ENCODE results near the gene C10orf143. TPM values are rescaled to one million over a fixed set of nuclear protein-coding genes. Genes with fewer than 3 reads are reported as not detected.

The C10orf143 gene
- total and polyA plus RNA-seq, 2 of the 4 experiments (the other 2 are of a cell fraction), result 0.36 to 0.60 TPM

DNA sequence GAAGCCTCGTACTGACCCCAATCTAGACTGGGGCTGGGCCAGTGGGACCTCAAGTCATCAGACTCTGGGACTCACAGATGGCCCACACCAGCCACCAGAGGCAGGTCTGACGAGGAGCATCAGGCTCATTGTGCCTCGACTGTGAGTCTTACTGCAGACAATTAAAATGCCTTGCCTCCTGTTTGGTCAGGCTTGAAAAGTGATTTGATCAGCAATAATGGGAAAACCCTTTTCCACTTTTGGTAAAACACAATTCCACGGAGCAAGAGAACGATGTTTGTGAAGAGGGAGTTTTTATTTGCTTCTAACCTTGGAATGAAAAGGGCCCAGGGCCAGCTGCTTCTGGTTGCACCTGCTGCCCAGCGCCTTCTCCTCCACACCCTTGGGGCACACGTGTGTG lies 43.9 kb downstream of the C10orf143 start:
- TF ChIP-seq SMC3 (IDR thresholded peaks at IDR 0.05; ENCODE audit: low read depth, low read length) (no peak), FOS (IDR thresholded peaks at IDR 0.05; ENCODE audit: low read depth, low read length) (no peak), MAFK (IDR thresholded peaks at IDR 0.05; ENCODE audit: low read depth, low read length) (no peak)

More for the DNA sequence above, 43.9 kb downstream of the C10orf143 start:
- H2AFZ ChIP-seq (replicated peaks; ENCODE audit: low read length, poor library complexity), result no peak overlapping the region
- in situ Hi-C loops (cut with MboI; ENCODE audit: low sequenced_read_pairs), result no loop called here
- ATAC-seq (ENCODE audit: low read depth) (no peak), DNase-seq (no peak)
- H3K4ac ChIP-seq (ENCODE audit: low read depth, low read length), result no peak overlapping the region
- no peak overlapping the region for H2AK5ac ChIP-seq (ENCODE audit: low read depth, low read length)
- no peaks in the 10 kb centered on the region for H4K20me1 ChIP-seq (ENCODE audit: insufficient read depth, low read length)
- BruUV-seq (replicated peaks), result no TSS peak
- no peaks in the 10 kb centered on the region for H3K36me3 ChIP-seq (ENCODE audit: control insufficient read depth, insufficient read depth, low read length)
- no peak overlapping the region for H2BK120ac ChIP-seq (ENCODE audit: low read depth, low read length)
- no peak overlapping the region for H3K9ac ChIP-seq (ENCODE audit: low read depth, low read length)
- no peak overlapping the region for H3K4me2 ChIP-seq (ENCODE audit: low read depth, low read length)
- ChIA-PET CTCF (no interaction called here), POLR2A (ENCODE audit: unreplicated experiment) (no interaction called here)
- H3K9me1 ChIP-seq (ENCODE audit: insufficient read depth, low read length), result no peaks in the 10 kb centered on the region
- intact Hi-C loops (cut with micrococcal nuclease), result no loop called here
- H3K18ac ChIP-seq (ENCODE audit: low read depth, low read length), result no peak overlapping the region
- no peak overlapping the region for H2BK20ac ChIP-seq (ENCODE audit: low read depth, low read length)
- peaks cover 4% of the 10 kb centered on the region; the same call in 1 of the 2 replicates for H3K9me3 ChIP-seq (ENCODE audit: control insufficient read depth, insufficient read depth, low read length)
- no peak overlapping the region for H4K8ac ChIP-seq (ENCODE audit: low read depth in 2 of 2, low read length in 2 of 2)
- 40% methylated on average over 2 of the region's 7 CpGs; no CpG with 5 or more reads in 1 of the 2 experiments for WGBS, 2 experiments (ENCODE audit: extremely low coverage in 2 of 2, insufficient read length in 1 of 2)
- no peak overlapping the region for H2BK15ac ChIP-seq (ENCODE audit: low read depth, low read length)
- H3K4me3 ChIP-seq (ENCODE audit: insufficient read depth, low read depth, low read length), result no peak overlapping the region
- dilution Hi-C loops (cut with HindIII; ENCODE audit: low sequenced_read_pairs, unreplicated experiment), result no loop called here
- H2BK5ac ChIP-seq (ENCODE audit: low read depth, low read length, poor library complexity, severe bottlenecking), result no peak overlapping the region
- H3K14ac ChIP-seq (replicated peaks; ENCODE audit: low read depth, low read length), result no peak overlapping the region
- H3K27ac ChIP-seq (ENCODE audit: insufficient read depth, low read length), result no peak overlapping the region
- H3K27me3 ChIP-seq (ENCODE audit: control insufficient read depth, insufficient read depth, low read length), result no peaks in the 10 kb centered on the region
- H2AK9ac ChIP-seq (replicated peaks; ENCODE audit: low read depth, low read length, poor library complexity), result no peak overlapping the region
- H3K56ac ChIP-seq (ENCODE audit: extremely low read depth, insufficient read depth, low read length), result no peak overlapping the region
- no peaks in the 10 kb centered on the region for H3K79me1 ChIP-seq (ENCODE audit: low read depth in 1 of 2, low read length in 2 of 2)
- no peak overlapping the region for H4K5ac ChIP-seq (ENCODE audit: low read depth, low read length)
- H3K4me1 ChIP-seq (ENCODE audit: control insufficient read depth, insufficient read depth, low read length), result no peaks in the 10 kb centered on the region
- no peak overlapping the region for H4K91ac ChIP-seq (ENCODE audit: insufficient read depth, low read depth, low read length)
- no peak overlapping the region for H3K23ac ChIP-seq (ENCODE audit: low read depth, low read length)
